Suppressor macrophage treated with lipopolysaccharide for 4 hours (primary cell): Measurements from ENCODE around the gene NPPC.
A peak's percentile ranks its signal among the peaks of the same experiment; 100 is the strongest.
"Not testable (repeated sequence)": the region's sequence is repeated elsewhere in the genome, so short reads cannot be mapped to it uniquely, and the experiment has no call there.

Experiments
- DNase-seq: peaks from one replicate; pipeline ENCODE4 v3.0.0-alpha.2; 2020

Gene NPPC

DNA sequence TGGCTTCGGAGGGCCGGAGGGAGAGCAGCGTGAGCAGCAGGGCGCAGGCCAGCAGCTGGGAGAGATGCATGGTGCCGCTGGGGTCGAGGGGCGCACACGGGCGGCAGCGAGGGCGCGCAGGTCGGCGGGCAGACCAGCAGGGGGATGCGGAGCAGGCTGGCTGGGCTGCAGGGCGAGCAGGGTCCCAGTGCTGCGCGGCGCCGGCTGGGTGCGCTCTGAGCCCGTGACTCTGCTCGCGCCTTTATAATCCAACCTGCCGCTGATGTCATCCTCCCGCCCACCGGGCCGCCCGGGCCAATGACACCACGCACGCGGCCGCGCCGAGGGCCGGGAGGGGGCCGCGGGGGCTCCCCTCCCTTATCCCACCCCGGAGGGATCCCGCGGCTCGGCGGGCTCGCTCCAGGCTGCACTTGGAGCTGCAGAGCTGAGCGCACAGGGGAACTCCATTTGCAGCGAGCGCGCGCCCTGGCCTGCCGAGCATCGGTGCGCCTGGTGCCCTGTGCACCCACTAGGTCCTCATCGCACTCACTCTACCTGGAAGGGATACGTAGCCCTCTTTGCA, at the start of gene NPPC:
TSS of gene NPPC (minus strand) at position 217 of the 562 bp plus-strand sequence. CDS start at position 70, 147 bp downstream.
- DNase-seq, result peak; percentile 19

DNA sequence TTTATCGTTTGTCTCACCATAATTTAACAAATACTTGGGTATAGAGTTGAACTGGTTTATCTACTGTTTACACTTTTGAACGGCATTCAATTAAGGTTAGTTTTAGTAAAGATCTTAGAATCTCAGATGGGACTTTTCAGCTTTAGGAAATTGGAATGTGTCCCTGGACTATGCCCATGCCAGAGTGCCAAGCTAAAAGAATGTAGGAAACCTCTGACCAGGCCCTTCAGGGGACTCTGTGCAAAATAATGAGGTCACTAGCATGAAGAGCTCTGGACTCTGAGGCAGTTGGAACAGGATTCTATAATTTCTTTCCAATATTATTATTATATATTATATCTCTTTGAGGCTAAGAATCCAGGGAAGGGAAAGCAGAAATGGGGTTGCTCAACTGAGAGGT, 48.8 kb upstream of the NPPC start:
- DNase-seq, result no peak

- no peak for DNase-seq
Observed at GRCh38 chr2:231970461-231970860, 44.3 kb upstream of the NPPC start.

DNA sequence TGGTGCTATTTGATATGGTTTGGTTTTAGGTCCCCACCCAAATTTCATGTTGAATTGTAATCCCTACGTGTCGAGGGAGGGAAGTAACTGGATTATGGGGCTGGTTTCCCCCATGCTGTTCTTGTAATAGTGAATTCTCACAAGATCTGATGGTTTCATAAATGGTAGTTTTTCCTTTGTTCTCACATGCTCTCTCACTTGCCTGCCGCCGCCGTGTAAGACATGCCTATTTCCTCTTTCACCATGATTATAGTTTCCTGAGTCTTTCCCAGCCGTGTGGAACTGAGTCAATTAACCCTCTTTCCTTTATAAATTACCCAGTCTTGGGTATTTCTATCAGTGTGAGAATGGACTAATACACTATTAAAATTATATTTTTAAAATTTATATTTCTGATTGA, 42.6 kb upstream of the NPPC start:
- no peak for DNase-seq

DNA sequence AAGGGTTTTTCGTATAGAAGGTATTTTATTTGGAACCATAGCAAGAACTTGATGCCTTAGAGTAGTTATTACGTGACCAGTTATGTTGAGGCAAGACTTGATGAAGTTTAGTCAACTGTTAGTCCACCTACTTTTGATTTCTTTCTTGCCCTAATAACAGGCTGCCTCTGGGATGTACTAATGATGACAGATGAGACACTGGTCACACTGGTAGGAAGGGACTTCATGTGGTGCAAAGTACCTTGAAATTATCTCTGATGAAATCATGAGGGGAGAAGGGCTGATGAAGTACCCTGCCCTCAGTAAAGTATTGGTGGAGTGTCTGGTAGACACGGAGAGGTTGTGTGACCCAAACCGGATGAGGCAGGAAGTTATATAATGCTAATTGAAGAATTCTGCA, 40.7 kb upstream of the NPPC start:
- DNase-seq, result peak; percentile 6

GRCh38 chr2:231965102-231965501, 38.9 kb upstream of the NPPC start:
- DNase-seq, result peak; percentile 25

DNA sequence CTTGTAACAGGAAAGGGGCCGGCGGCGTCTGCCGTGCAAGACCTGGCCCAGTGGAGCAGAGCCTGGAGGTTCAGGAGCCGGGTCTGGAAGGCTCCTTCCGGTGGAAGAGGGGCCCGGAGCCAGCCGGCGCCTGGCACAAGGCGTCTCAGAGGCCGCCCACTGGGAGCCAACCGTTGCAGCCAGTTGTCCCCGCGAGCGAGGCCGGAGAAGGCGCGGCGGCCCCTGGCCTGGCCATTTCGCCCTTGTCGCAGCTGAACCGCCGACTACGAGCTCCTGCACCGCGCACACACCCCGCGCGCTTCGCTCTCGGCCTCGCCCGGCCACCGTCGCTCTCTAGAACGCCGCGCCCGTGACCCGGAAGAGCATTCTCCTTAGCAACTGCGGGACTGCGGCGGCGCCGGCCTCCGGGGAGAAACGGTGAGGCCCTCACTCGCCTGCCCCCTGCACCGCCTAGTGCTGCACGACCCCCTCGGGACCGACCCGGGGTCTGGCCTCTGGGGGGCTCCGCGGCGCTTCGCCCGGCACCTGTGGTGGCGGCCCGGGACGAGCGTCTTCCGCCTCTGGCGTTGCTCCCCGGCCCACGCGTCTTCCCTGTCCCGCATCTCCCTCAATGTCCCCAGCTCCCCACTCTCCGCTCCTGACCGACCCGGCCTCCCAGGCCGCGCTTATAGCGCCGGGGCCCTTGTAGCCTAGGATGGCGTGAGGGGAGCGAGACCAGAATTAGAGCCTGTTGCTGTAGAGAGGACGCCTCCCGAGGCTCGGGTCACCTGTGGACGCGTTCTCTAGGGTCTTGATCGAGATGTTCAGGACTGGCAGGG, 35.4 kb upstream of the NPPC start, which contains the start of gene DIS3L2:
TSS of gene DIS3L2 (plus strand) at position 365 of the 818 bp plus-strand sequence. CDS start 53,215 bp downstream, outside the sequence.
- peak; percentile 86 for DNase-seq

DNA sequence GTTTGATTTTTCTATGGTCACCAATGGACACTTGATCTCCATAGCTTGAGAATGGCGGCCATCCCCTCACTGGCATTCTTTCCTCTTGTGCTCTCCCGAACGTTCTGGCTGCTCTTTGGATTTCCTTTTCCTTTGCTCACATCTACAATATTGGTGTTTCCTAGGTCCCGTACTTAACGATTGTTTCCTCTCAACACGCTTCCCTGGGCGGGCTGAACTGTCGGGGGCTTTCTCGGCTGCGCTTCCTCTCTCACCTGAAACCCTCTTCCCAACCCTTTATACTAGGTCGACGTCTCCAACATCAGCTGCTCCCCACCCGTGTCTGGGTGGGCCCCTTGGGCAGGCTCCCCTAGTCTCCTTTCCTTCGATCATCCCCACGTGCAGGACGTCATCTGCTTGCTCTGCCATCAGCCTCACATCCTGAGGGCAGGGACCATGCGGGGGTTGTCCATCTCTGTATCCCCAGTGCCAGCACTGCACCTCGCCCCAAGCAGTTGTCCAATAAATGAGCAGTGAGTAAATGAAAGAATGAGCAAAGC, 34.7 kb upstream of the NPPC start:
- DNase-seq, result no peak

DNA sequence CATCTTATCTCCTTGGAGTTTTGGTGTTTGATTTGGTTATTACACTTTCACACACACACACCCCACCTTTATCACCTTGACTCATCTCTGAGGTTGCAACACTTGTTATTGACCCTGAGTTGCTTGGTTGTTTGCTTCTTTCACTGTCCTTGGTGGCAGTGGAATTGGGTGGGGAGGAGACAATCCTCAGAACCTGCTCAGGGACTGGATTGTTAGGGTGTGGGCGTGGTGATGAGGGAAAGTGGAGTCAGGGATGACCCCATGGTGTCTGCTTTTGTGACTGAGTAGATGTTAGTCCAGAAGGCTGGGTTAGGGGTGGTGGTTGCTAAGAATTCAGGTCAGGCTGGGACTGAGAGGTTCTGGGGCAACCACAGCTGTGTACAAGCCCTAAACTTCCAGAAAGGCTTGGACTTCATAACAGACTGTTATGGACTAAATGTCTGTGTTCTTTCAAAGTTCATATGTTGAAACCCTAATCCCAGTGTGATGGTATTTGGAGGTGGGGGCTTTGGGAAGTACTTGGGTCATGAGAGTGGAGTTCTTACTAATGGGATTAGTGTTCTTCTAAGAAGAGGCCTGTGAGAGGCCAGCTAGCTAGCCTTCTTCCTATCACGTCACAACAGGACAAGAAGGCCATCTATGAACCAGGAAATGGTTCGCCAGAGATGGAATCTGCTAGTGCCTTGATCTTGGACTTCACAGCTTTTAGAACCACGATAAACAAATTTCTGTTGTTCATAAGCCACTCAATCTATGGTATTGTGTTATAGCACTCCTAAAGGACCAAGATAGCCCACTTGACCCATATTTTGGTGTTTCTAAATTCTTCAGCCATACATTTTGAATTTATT, 31.9 kb upstream of the NPPC start:
- no peak for DNase-seq

GRCh38 chr2:231955758-231956472, 29.7 kb upstream of the NPPC start:
- DNase-seq, result no peak

DNA sequence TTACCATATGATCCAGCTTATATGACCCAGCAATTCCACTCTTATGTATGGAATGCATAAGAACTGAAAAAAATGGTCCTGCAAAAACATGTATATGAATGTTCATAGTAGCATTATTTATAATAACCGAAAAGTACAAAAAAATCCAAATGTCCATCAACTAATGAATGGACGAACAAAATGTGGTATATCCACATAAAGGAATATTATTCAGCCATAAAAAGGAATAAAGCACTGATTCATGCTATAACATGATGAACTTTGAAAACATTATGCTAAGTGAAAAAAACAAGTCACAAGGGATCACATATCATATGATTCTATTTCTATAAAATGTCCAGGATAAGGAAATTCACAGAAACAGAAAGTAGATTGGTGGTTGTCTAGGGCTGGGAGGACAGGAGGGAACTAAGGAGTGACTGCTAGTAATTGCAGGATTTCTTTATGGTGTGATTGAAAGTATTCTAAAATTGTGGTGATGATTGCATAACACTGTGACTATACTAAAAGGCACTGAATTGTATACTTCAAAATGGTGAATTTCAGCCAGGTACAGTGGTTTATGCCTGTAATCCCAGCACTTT, 25.3 kb upstream of the NPPC start:
- peak; percentile 32 for DNase-seq

- DNase-seq, result no peak
Observed at GRCh38 chr2:231947694-231948093, 21.5 kb upstream of the NPPC start.

DNA sequence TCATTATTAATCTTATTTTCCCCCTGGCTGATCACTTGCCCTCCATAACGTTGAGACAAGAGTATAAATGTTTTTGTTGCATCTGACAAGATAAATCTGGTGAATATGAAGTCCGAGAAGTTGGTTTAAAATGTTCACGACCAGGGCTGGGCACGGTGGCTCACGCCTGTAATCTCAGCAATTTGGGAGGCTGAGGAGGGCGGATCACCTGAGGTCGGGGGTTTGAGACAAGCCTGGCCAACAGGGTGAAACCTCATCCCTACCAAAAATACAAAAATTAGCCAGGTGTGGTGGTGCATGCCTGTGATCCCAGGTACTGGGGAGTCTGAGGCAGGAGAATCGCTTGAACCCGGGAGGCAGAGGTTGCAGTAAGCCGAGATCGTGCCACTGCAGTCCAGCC, 20.9 kb upstream of the NPPC start:
- not testable (repeated sequence) for DNase-seq

DNA sequence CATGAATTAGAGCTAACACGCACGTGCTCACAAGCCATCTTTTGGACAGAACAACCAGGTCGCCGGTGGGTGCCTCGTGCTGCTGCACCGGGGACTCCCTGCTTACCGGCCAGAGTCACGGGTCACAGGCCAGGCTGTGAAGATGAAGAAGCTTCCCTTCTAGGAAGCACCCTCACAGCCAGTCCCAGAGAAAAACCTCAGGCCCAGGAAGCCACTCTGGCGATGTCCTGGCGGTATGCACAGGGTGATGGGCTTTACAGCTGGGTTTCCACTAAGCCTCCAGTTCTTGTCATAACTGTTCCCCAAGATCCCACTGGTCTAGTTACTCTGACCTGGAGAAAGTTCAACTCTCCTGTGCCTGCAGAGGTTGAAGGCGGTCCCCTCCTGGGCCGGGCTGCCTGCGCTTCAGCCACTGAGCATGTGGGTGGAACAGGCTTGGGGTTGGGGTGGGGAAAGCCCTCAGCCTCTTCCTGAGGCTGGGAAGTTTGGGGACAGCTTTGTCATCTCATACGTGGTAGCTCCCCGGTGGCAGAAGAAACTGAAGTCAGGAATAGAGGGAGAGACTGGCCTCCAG, 20.1 kb upstream of the NPPC start:
- no peak for DNase-seq

DNA sequence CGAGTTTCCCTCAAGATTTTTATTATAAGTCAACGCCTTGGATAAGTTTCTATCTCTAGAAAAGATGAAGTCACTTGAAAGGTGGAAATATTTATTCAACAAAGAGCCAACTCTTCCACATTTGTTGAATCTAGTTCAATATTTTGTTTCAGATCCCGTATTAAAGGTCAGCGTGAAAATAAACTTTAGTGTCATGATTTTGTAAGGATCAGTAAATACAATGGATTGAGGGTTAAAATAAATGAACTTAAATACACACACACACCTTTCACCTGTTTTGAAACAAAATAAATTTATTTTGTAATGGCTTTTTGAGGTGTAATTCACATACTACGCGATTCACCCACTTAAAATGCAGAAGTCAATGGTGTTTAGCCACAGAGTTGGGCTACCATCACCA, 16.0 kb upstream of the NPPC start:
- no peak for DNase-seq

DNA sequence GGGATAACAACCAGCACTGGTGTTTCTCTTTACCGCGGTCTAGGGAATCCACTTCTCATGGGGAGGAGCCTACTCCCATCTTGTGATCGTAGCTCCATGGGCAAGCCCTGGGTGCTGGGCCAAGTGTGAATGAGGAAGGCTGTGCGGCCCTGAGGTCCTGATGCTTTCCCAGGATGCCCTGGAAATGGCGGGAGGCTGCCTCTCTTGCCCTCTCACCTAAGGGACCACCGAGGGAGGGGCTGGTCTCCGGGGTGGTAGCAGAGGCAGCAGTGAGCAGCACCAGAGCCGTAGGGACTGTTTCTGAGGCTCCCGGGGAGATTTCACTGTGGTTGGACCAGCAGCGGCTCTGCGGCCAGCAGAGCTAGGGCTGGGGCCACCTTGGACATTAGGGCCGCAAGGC, 15.5 kb upstream of the NPPC start:
- DNase-seq, result no peak

DNA sequence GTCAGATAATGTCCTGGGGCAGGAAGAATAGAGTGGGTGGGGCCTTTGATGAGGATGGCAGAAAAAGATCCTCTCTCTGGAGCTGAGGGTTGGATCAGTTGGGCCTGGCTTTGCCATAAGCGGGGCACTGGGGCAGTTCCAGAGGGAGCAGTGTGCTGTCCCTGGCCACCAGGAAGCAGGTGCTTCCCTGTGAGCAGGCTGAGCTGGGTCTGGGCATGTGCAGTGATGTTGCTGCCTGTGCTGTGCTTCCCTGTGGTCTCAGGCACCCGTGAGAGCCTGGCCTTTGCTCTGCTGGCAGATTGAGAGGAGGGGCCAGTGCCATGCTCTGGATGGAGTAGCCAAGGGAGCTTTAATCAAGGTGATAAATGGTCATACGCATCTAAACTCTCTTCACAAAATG, 14.6 kb upstream of the NPPC start:
- no peak for DNase-seq

DNA sequence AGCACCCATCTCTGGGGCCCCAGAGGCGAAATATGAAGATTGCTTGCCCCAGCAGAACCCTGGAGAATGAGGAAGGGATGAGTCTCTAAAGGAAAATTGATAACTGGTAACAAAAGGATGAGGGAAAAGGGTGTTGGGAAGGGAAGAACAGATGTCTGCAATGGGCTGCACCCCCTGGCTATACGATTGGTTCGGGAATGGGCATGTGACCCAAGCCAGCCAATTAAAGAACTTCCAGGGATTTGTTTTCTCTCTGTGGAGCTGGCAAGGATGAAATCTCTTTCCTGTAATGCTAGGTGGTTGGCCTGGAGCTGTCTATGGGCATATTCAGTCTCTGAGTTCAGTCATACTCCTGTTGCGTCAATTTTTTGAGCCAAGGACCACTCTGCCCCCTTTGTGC, 12.8 kb upstream of the NPPC start:
- DNase-seq, result no peak

- DNase-seq, result no peak
Observed at GRCh38 chr2:231937057-231937456, 10.9 kb upstream of the NPPC start.

GRCh38 chr2:231936491-231936890, 10.3 kb upstream of the NPPC start:
- no peak for DNase-seq

- DNase-seq, result no peak
Observed at GRCh38 chr2:231935815-231936214, 9.6 kb upstream of the NPPC start.

DNA sequence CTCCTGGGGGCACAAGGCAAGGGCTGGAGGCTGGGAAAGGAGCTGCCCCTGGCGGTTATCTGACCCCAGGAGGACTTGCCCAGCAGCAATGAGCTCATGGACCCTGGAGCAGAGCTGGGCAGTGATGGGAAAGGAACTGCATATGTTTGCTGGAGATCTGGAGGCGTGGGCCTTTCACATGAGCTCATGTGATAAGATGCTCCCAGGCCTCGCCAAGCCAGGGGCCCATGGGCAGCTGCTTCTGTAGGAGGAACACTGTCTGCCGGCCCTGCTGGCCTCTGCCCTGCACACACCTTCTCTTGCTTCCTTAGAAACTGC, 9.0 kb upstream of the NPPC start:
- DNase-seq, result no peak
